Measurements from ENCODE around the gene RPAIN.

RPAIN gene

DNA sequence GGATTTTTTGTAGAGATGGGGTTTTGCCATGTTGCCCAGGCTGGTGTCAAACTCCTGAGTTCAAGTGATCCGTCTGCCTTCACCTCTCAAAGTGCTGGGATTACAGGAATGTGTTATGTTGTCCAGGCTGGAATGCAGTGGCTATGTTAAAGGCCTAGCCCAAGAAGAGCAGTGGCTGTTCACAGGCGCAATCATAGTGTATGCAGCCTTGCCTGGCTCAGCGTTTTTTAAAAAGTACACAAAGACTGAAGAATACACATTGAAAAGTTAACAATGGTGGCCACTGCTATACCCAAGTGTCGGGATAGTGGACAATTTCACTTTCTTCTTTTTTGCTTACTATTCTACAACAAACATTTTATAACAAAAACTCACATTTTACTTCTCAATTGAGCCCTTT, 59.0 kb downstream of the RPAIN start:
- Mint-ChIP-seq H3K9me3 (peaks cover 8% of the 10 kb centered on the region), H3K36me3 (ENCODE audit: low read depth) (peaks cover 93% of the 10 kb centered on the region), H3K4me3 (no peak overlapping the region), H3K27ac (no peak overlapping the region), H3K4me1 (peaks cover 6% of the 10 kb centered on the region), H3K27me3 (ENCODE audit: low read depth) (no peaks in the 10 kb centered on the region)
- TF ChIP-seq, protein P1, sequence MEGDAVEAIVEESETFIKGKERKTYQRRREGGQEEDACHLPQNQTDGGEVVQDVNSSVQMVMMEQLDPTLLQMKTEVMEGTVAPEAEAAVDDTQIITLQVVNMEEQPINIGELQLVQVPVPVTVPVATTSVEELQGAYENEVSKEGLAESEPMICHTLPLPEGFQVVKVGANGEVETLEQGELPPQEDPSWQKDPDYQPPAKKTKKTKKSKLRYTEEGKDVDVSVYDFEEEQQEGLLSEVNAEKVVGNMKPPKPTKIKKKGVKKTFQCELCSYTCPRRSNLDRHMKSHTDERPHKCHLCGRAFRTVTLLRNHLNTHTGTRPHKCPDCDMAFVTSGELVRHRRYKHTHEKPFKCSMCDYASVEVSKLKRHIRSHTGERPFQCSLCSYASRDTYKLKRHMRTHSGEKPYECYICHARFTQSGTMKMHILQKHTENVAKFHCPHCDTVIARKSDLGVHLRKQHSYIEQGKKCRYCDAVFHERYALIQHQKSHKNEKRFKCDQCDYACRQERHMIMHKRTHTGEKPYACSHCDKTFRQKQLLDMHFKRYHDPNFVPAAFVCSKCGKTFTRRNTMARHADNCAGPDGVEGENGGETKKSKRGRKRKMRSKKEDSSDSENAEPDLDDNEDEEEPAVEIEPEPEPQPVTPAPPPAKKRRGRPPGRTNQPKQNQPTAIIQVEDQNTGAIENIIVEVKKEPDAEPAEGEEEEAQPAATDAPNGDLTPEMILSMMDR (IDR thresholded peaks at IDR 0.05; ENCODE audit: unreplicated experiment in 3 of 3), result no peak

DNA sequence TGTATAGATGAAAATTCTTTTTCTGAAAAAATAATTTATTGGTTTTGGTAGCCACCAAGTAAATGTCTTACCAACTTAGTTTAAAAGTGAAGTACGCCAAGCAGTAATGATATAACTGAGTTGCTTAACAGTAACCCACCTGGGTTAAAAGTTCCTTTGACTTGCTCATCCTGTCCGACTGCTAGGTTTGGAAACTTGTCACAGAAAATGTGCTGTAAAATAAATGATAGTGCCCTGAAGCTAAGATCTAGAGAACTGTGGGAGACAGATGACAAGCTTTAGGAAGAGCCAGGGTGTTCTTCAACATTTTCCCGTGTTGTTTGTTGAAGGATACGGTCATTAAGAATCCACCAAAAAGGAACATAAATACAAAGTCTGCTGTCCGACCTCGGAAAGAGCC, 61.0 kb downstream of the RPAIN start:
- H3K27me3 Mint-ChIP-seq (ENCODE audit: low read depth), result no peaks in the 10 kb centered on the region
- H3K27ac Mint-ChIP-seq, result no peak overlapping the region
- H3K36me3 Mint-ChIP-seq (ENCODE audit: low read depth), result peaks cover 79% of the 10 kb centered on the region
- H3K4me3 Mint-ChIP-seq, result no peak overlapping the region
- H3K4me1 Mint-ChIP-seq, result peaks cover 13% of the 10 kb centered on the region
- peaks cover 8% of the 10 kb centered on the region for H3K9me3 Mint-ChIP-seq
- TF ChIP-seq, protein P1 (IDR thresholded peaks at IDR 0.05; ENCODE audit: unreplicated experiment in 3 of 3), result no peak

DNA sequence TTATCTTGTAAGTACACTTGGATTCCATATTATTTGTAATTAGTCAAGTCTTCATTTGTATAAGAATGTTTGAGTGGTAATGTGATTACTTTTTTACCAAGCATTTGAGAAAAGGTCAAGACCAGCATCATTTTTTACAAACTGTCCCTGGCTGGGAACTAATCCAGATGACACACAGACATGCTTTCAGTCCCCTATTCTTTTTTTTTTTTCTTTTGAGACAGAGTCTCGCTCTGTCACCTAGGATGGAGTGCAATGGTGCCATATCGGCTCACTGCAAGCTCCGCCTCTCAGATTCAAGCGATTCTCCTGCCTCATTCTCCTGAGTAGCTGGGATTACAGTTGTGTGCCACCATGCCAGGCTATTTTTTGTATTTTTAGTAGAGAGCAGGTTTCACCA, 61.5 kb downstream of the RPAIN start:
- Mint-ChIP-seq H3K9me3 (peaks cover 8% of the 10 kb centered on the region), H3K4me3 (no peak overlapping the region), H3K27ac (no peak overlapping the region), H3K36me3 (ENCODE audit: low read depth) (peaks cover 74% of the 10 kb centered on the region), H3K27me3 (ENCODE audit: low read depth) (no peaks in the 10 kb centered on the region), H3K4me1 (peaks cover 13% of the 10 kb centered on the region)
- TF ChIP-seq, protein P1 (IDR thresholded peaks at IDR 0.05; ENCODE audit: unreplicated experiment in 3 of 3), result no peak
